B cell (primary cell): ENCODE results near the gene TUBA4A. TPM values are rescaled to one million over a fixed set of nuclear protein-coding genes. Genes with fewer than 3 reads are reported as not detected.

Experiments used
- ATAC-seq: fragments of 200-7000 bp; cut with Tn5 transposase; one replicate; pipeline ENCODE4 v1.10.0; 2021; ENCODE audit warnings: low read depth, mild to moderate bottlenecking, moderate number of reproducible peaks, moderate library complexity
- CTCF ChIA-PET: fragments of 350-600 bp; sonication (Branson Sonifier 250); formaldehyde crosslinking; loops from one replicate; lab custom pipeline; 2021; ENCODE audit warnings: antibody characterized with exemption, inconsistent platforms; lab: Charles Lee
- POLR2A ChIA-PET: fragments of 350-600 bp; sonication (Branson Sonifier 250); formaldehyde crosslinking; loops from one replicate; lab custom pipeline; 2021; ENCODE audit warnings: antibody characterized with exemption; lab: Charles Lee
- DNase-seq: peaks from one replicate; pipeline ENCODE4 v3.0.0; 2013
- H2AFZ ChIP-seq: 2 replicates; pipeline ENCODE4 v1.6.1; 2012; ENCODE audit warnings: mild to moderate bottlenecking, low read depth, low read length; ENCODE audit not compliant: insufficient read depth, poor library complexity, severe bottlenecking
- H3K27ac ChIP-seq, 2 donors: 1 replicate in 1 of 2; 2 replicates in 1 of 2; pipeline ENCODE4 v1.5.1; 2012 to 2013; ENCODE audit warnings: low read length in 2 of 2, mild to moderate bottlenecking in 2 of 2, moderate library complexity in 1 of 2
- H3K27me3 ChIP-seq, 4 experiments: fragments of 200-600 bp in 1 of 4; sonication (generic) in 1 of 4; replicated peaks in 1 of 4; 1 replicate in 2 of 4; 2 replicates in 2 of 4; pipeline versions ENCODE4 v1.6.1 to v1.7.0; 2013 to 2016; ENCODE audit warnings: low read length in 3 of 4, mild to moderate bottlenecking in 2 of 4, mixed read lengths in 1 of 4, moderate library complexity in 1 of 4; ENCODE audit not compliant: insufficient read depth in 4 of 4, control insufficient read depth in 3 of 4; ENCODE audit errors: control extremely low read depth in 1 of 4
- H3K36me3 ChIP-seq, 2 experiments: replicated peaks in 1 of 2; 1 replicate in 1 of 2; 2 replicates in 1 of 2; pipeline versions ENCODE4 v1.6.1 to v1.7.1; 2013; ENCODE audit warnings: low read length in 1 of 2; ENCODE audit not compliant: insufficient read depth in 2 of 2, control insufficient read depth in 1 of 2; ENCODE audit errors: control extremely low read depth in 1 of 2, extremely low read depth in 1 of 2
- H3K4me1 ChIP-seq, 2 donors: fragments of 200-600 bp in 1 of 2; sonication (generic) in 1 of 2; 1 replicate in 1 of 2; 2 replicates in 1 of 2; pipeline versions ENCODE4 v1.5.1 to v1.6.1; 2013 to 2017; ENCODE audit warnings: low read length in 2 of 2; ENCODE audit not compliant: control insufficient read depth in 2 of 2, insufficient read depth in 2 of 2
- H3K4me2 ChIP-seq: replicated peaks from 2 replicates; pipeline ENCODE3; 2012; ENCODE audit warnings: mild to moderate bottlenecking, low read depth, low read length; ENCODE audit not compliant: poor library complexity, severe bottlenecking
- H3K4me3 ChIP-seq, 5 experiments: fragments of 200-600 bp in 1 of 5; sonication (generic) in 1 of 5; 1 replicate in 3 of 5; 2 replicates in 2 of 5; pipeline versions ENCODE4 v1.5.1 to v1.7.0; 2011 to 2016; ENCODE audit warnings: low read length in 4 of 5, mild to moderate bottlenecking in 4 of 5, low read depth in 2 of 5, control low read depth in 1 of 5, moderate library complexity in 1 of 5; ENCODE audit not compliant: insufficient read depth in 1 of 5; ENCODE audit errors: control extremely low read depth in 1 of 5, extremely low read depth in 1 of 5
- H3K79me2 ChIP-seq: fragments of 200-600 bp; sonication (generic); one replicate; pipeline ENCODE4 v1.6.0; 2016; ENCODE audit warnings: low read length; ENCODE audit not compliant: control insufficient read depth, insufficient read depth
- H3K9ac ChIP-seq: fragments of 200-600 bp; sonication (generic); 2 replicates; pipeline ENCODE4 v1.6.1; 2017; ENCODE audit warnings: mild to moderate bottlenecking, low read length, moderate library complexity
- H3K9me3 ChIP-seq, 3 donors: one replicate each; pipeline versions ENCODE4 v1.6.1 to v1.7.1; 2013; ENCODE audit warnings: low read length in 2 of 3; ENCODE audit not compliant: control insufficient read depth in 2 of 3, insufficient read depth in 1 of 3; ENCODE audit errors: control extremely low read depth in 1 of 3
- H4K20me1 ChIP-seq: 2 replicates; pipeline ENCODE4 v1.6.0; 2012; ENCODE audit warnings: mild to moderate bottlenecking, low read length; ENCODE audit not compliant: insufficient read depth, control insufficient read depth, poor library complexity, severe bottlenecking
- H3K27ac Mint-ChIP-seq: one replicate; pipeline ENCODE4 v1.8.0; 2021; ENCODE audit warnings: mixed read lengths
- H3K27me3 Mint-ChIP-seq: one replicate; pipeline ENCODE4 v1.8.0; 2021; ENCODE audit warnings: mixed read lengths
- H3K4me1 Mint-ChIP-seq: one replicate; pipeline ENCODE4 v1.8.0; 2021; ENCODE audit warnings: mixed read lengths
- H3K4me3 Mint-ChIP-seq: one replicate; pipeline ENCODE4 v1.8.0; 2021; ENCODE audit warnings: mixed read lengths
- H3K9me3 Mint-ChIP-seq: one replicate; pipeline ENCODE4 v1.8.0; 2022; ENCODE audit warnings: mixed read lengths; ENCODE audit not compliant: insufficient read depth
- EZH2 ChIP-seq: IDR thresholded peaks from 2 replicates; pipeline ENCODE4 v1.6.1; 2012; ENCODE audit warnings: borderline replicate concordance, low read depth, mild to moderate bottlenecking, moderate library complexity, low read length; ENCODE audit not compliant: insufficient read depth, poor library complexity, severe bottlenecking
- WGBS: methylation state at CpG from one replicate; pipeline ENCODE4 v1.1.5; 2013; ENCODE audit warnings: missing lambda C conversion rate; ENCODE audit not compliant: insufficient coverage; 5-methylcytosine and 5-hydroxymethylcytosine counted together
- intact Hi-C: fragments of 100-400 bp; cut with micrococcal nuclease; formaldehyde crosslinking; loops from one replicate; pipeline ENCODE4 v1.10.0; 2022
- polyA plus RNA-seq: library from polyadenylated mRNA; depleted of rRNA; stranded (reverse); fragments of >200 nt; gene quantifications from 2 replicates; pipeline ENCODE4 v1.2.3, GENCODE V29; 2012
- total RNA-seq, 2 donors: library from RNA; stranded (reverse); fragments of 120-200 nt in 1 of 2; gene quantifications; 1 replicate in 1 of 2; 2 replicates in 1 of 2; pipeline versions ENCODE4 v1.2.3 to v1.2.4, GENCODE V29; 2013 to 2022
- TF ChIP-seq, protein P1 (sequence below): fragments of 200-600 bp; IDR thresholded peaks from one replicate; pipeline ENCODE4 v1.8.0; 2022; ENCODE audit warnings: antibody characterized with exemption, mild to moderate bottlenecking

Gene TUBA4A
- total and polyA plus RNA-seq, 2 donors (not counting 1 experiment from before 2014, with no cell fraction given): 196 to 338 TPM

- Histone ChIP-seq H3K27ac (no peak overlapping the region), H3K27me3 (no peaks in the 10 kb centered on the region), H4K20me1 (peaks cover 43% of the 10 kb centered on the region), H3K9me3 (no peaks in the 10 kb centered on the region), H3K4me2 (no peak overlapping the region), H3K9ac (no peak overlapping the region), H2AFZ (no peak overlapping the region), H3K4me1 (peaks cover 8 to 13% of the 10 kb centered on the region in 2 donors), H3K4me3 (no peak overlapping the region), H3K36me3 (peaks cover 2 to 59% of the 10 kb centered on the region in 2 experiments), H3K79me2 (no peaks in the 10 kb centered on the region)
- TF ChIP-seq EZH2: no peak
- TF ChIP-seq, protein P1, sequence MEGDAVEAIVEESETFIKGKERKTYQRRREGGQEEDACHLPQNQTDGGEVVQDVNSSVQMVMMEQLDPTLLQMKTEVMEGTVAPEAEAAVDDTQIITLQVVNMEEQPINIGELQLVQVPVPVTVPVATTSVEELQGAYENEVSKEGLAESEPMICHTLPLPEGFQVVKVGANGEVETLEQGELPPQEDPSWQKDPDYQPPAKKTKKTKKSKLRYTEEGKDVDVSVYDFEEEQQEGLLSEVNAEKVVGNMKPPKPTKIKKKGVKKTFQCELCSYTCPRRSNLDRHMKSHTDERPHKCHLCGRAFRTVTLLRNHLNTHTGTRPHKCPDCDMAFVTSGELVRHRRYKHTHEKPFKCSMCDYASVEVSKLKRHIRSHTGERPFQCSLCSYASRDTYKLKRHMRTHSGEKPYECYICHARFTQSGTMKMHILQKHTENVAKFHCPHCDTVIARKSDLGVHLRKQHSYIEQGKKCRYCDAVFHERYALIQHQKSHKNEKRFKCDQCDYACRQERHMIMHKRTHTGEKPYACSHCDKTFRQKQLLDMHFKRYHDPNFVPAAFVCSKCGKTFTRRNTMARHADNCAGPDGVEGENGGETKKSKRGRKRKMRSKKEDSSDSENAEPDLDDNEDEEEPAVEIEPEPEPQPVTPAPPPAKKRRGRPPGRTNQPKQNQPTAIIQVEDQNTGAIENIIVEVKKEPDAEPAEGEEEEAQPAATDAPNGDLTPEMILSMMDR: no peak
- intact Hi-C loops: no loop called here
- ChIA-PET POLR2A (interaction anchor here (1.4 kb wide), 1 partner anchor 9 kb away, joined by 5 read pairs; no protein-coding TSS in a partner anchor), CTCF (interaction anchor here (15.8 kb wide), 1 partner anchor 8 kb away, joined by 239 read pairs; no protein-coding TSS in a partner anchor)
- no peaks in the 10 kb centered on the region for H3K27me3 Mint-ChIP-seq
- DNase-seq (no peak), ATAC-seq (no peak)
- H3K4me1 Mint-ChIP-seq: peaks cover 11% of the 10 kb centered on the region
- no peak overlapping the region for H3K4me3 Mint-ChIP-seq
- H3K9me3 Mint-ChIP-seq: no peaks in the 10 kb centered on the region
- WGBS: 96% methylated on average over 5 of the region's 12 CpGs
- H3K27ac Mint-ChIP-seq: no peak overlapping the region
Measured at GRCh38 chr2:219285373-219285735, 31.6 kb upstream of the TUBA4A start.

GRCh38 chr2:219284501-219285372, 31.0 kb upstream of the TUBA4A start:
- peaks cover 49% of the 10 kb centered on the region for H4K20me1 ChIP-seq
- H2AFZ ChIP-seq: no peak overlapping the region
- intact Hi-C loops: no loop called here
- H3K79me2 ChIP-seq: no peaks in the 10 kb centered on the region
- ChIA-PET POLR2A (interaction anchor here (1.4 kb wide), 1 partner anchor 10 kb away, joined by 5 read pairs; no protein-coding TSS in a partner anchor), CTCF (interaction anchor here (15.8 kb wide), 1 partner anchor 9 kb away, joined by 239 read pairs; no protein-coding TSS in a partner anchor)
- H3K4me1 ChIP-seq: peaks cover 14 to 19% of the 10 kb centered on the region in 2 donors
- H3K27ac ChIP-seq: no peak overlapping the region
- no peak for DNase-seq
- Mint-ChIP-seq H3K4me1 (peaks cover 17% of the 10 kb centered on the region), H3K27me3 (no peaks in the 10 kb centered on the region), H3K4me3 (no peak overlapping the region), H3K27ac (no peak overlapping the region), H3K9me3 (no peaks in the 10 kb centered on the region)
- 97% methylated on average over 15 of the region's 16 CpGs for WGBS
- TF ChIP-seq, protein P1: no peak
- no peak for TF ChIP-seq EZH2
- no peaks in the 10 kb centered on the region for H3K9me3 ChIP-seq
- no peak for ATAC-seq
- peaks cover 2 to 62% of the 10 kb centered on the region in 2 experiments for H3K36me3 ChIP-seq
- H3K9ac ChIP-seq: no peak overlapping the region
- H3K4me3 ChIP-seq: no peak overlapping the region
- H3K27me3 ChIP-seq: no peaks in the 10 kb centered on the region
- H3K4me2 ChIP-seq: no peak overlapping the region
